Fibroblast of skin of right quadriceps (primary cell): ENCODE data around the gene AOX1.
"Not testable (repeated sequence)": the region's sequence is repeated elsewhere in the genome, so short reads cannot be mapped to it uniquely, and the experiment has no call there.

Source experiments
- DNase-seq: peaks from one replicate; pipeline ENCODE4 v3.0.0-alpha.2; 2013

Gene AOX1

DNA sequence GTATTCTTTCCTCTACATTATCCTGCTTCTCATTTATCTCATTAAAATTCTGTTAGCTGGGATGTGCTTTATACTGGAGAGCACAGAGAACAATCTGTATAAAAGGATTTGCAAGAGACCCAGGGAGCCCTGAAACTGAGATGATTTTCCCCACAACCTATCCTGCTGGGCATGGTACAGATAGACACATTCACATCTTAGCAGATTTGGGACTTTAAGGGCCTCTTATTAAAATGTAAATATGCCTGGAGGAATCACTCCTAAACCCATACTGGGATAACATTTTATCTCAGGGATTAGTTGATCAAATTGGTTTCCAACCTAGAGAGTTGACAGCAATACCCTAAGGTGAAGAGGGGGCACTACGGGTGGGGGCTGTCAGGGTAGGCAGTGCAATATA lies 45.5 kb downstream of the AOX1 start:
- no peak for DNase-seq

DNA sequence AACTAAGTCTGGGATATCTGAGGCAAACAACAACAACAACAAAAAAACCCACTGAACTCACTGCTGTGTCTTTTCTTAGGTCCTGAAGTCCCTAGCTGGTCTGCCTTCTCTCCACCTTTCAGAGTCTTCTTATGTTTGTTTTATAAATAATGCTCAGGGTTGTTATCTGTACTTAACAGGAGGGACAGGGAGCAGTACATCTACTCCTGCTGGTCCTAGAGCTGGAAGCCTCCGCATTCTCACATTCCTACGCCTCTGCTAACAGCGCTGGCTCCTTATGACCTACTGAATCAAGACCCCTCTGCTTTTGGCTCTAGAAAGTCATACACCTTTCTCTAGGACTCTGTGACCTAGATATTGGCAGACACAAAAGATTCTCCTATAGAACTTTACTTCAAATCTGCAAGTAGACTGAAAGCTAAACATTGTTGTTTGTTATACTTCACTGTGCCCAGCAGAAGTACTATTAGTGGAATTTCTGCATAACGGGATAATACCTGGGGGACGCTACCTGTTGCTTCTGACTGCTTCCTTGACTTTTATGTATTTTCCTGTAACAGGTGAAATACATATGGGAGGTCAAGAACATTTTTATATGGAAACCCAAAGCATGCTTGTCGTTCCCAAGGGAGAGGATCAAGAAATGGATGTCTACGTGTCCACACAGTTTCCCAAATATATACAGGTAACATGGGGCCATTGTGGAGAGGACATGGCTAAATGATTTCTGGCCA lies 48.6 kb downstream of the AOX1 start:
- DNase-seq, result no peak

DNA sequence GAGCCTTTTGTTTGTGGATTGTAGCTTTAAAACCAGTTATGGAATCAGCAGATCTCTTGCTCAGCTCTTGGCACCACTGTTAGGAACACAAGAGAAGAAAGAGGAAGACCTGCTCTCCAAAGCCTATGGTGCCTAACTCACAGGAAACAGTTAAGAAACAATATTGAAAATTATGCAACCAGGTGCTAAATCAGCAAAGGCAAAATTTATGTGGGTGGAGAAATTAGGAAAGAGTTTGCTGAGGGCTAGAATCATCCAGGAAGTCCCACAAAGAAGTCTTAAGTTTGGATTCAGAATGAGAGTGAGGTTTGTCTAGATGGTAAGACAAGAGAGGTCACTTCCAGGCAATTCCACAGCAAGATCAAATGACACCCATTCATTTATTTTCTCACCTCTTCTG lies 49.4 kb downstream of the AOX1 start:
- DNase-seq, result no peak

DNA sequence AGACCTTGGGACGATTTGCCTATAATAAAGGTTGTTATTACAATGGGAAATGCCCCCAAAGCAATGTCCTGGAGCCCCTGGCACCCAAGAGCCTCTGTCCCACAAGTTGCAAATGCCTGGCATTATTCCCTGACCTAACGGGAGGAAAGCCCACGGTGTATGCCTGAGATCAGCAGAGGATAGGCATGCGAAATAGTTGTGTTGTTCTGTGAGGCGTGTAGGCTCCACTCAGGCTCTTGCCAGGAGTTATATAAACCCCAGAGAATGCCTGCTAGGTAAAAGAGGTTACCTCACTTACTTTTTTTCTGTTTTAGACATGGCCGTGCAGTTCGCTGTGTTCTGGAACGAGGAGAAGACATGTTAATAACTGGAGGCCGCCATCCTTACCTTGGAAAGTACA lies 52.1 kb downstream of the AOX1 start:
- no peak for DNase-seq

DNA sequence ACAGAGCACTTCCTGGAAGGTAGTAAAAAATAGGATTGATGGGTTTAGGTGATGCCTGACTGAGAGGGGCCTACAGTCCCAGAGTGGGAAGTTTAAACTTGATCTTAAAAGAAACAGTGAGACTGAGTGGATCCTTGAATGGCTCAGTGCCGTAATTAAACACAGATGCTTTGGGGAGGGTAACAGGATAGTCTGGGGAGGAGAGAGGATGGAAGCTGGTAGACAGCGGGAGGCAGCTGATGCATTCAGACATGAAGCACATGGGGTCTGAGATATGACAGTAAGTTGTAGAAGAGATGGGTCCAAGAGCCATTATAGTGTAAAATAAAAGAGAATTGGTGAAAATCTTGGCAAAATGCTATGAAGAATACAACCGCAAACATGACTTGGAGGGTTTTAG lies 54.4 kb downstream of the AOX1 start:
- DNase-seq, result peak; percentile 49

DNA sequence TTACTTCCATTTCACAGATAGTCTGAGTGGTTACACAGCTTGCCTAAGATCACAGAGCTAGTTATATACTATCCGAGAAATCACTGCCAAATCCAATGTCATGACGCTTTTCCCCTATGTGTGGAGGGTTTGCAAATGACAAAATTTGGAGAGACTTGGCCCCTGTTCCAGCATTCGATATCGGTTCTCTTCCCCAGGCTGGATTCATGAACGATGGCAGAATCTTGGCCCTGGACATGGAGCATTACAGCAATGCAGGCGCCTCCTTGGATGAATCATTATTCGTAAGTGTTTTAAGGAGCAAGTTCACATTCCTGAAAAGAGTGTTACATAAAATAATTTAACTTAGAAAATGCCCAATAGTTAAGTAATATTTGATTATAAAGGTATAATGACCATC lies 55.1 kb downstream of the AOX1 start:
- DNase-seq, result no peak

DNA sequence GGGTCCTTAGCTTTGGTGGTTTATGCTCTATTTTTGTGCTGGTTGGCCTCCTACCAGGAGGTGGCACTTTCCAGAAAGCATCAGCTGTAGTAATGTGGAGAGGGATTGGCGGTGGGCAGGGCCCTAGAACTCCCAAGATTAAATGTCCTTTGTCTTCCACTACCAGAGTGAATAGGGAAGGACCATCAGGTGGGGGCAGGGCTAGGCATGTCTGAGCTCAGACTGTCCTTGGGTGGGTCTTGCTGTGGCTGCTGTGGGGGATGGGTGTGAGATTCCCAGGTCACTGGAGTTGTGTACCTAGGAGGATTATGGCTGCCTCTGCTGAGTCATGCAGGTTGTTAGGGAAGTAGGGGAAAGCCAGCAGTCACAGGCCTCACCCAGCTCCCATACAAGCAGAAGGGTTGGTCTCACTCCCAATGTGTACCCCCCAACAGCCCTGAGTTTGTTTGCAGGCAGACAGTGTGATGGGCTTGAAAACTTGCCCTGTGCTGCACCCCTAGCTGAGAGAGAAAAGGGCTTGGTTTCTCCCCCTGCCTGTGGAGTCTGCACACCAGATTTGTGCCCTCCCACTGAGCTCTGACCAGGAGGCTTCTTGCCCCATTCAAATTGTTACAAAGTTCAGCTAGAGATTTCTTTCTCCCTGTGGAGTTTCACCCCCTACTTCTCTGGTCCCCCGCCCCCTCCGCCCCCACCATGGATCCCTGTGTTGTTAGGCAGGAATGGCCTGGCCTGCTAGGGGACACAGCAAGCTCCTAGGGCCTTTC lies 62.9 kb downstream of the AOX1 start:
- not testable (repeated sequence) for DNase-seq

DNA sequence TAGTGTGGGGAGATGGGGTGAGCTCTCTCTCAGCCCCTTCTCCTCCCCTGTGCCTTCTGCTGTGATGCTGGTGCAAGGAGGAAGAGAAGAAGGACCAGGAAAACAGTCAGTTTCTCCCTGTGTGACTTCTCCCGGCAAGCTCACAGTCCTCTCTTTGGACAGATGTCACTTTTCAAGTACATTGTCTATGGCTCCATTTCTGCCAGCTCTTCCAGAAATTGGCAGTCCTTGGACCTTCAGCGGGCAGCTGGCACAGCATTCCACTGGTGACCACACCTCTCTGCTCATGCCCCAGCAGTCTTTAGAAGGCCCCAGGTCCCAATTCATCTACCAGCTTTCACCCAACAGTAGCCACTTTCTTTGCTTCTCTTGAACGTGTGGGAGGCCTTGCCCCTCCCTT lies 63.9 kb downstream of the AOX1 start:
- DNase-seq, result no peak

DNA sequence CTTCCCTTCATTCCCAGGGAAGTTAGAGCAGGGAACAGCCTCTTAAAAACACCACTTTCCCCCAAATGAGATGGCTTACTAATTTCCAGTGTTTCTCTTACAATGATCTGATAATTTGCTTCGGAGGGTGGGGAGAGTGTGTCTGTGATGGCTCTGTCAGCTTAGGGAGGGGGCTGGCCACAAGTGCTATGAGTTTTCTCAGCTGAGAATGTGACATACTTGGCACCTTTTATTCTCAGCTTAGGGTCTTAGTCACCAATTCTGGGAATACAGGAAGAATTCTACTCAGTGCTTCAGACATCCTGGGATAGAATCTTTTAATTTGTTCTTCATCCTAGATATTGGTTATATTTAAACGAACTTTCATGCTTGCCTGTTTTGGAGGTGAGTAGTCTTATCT lies 64.4 kb downstream of the AOX1 start:
- peak; percentile 5 for DNase-seq

DNA sequence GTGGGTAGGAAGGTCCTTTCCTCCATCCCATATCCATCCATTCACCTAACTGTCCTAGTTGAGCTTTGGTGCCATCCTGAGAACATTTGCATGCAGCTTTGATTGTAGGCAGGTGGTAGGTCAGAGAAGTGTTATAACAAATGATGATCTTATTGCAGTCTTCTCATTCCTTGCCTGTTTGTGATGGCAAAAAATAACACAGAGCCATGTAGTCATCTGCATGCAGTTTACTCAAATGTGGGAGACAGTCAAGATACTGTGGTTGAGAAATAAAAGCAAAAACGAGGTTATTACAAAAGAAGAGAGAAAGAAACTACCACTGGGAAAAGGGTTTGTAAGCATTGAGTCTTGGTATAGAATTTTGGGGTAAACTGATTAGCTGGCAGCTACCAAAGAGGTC lies 66.3 kb downstream of the AOX1 start:
- DNase-seq, result no peak

DNA sequence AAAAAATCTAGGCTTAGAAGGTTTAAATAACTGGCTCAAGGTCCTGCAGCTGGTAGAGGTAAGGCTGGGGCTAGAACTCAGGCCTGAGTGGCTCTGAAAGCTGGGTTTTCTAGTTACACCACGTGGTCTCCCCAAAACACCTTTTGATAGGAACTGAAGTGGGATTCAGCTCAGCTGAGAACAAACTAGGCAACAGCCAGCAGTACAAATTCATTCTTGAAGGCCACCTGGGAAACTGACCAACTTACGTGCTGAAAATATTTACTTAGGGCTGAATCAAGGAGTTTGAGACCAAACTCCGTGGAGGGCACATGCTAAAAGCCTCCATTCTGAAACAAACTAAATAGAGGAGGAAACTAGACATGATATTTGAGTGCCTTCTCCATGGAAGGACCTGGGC lies 67.2 kb downstream of the AOX1 start:
- no peak for DNase-seq

DNA sequence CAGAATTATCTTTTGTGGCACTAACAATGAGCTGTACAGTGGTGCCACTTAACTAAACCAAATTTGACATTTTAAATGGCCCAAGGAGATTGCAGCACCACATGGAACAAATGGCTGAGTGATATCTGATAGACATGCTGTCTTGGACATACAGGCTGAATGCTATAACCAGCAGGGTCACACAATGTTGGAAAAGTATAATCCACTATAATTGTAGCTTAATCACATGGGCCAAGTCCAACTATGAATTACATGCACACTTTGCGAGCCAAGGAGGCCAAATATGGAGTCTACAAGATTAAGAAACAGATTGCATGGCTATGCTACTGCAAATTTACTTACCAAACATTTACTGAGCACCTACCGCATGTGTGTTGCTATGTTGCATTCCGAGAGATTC lies 69.0 kb downstream of the AOX1 start:
- DNase-seq, result no peak

DNA sequence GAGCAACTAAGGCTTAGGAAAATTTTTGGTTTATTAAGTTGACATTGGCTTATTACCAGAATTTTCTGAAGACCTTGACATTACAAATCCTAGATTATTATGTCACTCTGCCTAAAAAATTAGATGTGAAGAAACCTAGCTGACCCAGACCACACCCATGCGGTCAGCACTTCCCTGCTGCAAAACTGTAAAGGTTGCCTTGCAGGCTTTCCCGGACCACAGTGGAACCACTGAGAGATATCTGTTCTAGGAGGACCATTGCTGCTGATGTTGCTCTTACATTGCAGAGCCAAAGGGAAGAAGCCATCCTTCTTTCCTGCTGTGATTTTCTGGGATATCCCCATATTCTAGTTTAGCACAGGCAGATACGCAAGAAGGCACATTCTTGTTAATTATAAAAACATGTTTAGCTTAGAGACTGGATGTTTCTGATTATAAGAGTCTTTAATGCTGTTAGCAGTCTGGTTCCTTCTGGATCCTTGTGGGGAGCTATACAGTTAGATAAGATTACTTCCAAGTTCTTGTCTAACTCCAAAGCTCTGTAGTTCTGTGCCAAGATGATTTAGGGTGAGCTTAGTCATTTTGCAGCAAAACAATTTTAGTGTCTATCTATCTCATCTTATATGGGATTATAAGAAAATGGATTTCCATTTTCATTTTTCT lies 70.2 kb downstream of the AOX1 start:
- peak; percentile 55 for DNase-seq

DNA sequence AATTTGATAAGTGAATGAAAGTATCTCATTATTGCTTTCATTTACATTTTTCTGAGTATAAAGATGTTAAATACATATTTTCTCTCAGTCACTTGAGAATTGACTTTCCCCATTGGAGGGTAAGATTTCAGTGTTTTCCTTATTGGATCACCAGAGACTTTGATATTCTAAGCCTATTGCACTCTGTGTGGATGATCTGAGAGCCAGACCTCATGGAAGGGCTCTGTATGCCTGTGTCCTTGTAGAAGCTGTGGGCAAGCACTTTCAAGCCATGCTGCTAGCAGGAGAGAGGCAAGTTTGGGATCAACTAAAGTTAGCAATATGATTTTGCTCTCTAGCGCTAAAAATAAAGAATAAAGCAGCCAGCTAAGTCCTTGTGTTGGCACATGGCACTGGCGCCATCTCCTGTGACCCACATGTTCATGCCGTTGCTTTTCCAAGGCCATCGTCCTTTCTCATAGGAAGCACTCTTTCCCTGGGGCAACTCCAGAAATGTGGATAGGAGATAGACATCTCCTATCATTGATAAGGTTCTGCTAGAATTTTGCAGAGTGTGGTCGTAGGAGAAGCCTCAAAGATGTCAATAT lies 72.6 kb downstream of the AOX1 start:
- peak; percentile 13 for DNase-seq

DNA sequence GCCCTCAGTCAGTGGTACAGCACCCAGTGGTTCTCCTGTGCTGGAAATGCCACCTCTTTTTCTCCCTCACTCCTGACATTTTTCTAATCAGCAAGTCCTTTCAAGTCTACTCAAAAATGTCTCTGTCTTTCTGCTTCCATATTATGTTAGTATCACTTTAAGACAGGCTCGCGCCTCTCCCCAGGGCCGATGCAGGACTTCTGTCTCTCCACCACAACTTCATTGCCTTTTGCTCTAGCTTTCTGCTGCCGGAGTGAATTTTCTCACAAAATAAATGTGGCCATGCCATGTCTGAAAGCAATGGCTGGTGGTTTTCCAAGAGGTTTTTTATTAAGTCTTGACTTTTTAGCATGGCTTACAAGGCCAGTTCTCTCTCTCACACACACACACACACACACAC lies 73.6 kb downstream of the AOX1 start:
- no peak for DNase-seq

DNA sequence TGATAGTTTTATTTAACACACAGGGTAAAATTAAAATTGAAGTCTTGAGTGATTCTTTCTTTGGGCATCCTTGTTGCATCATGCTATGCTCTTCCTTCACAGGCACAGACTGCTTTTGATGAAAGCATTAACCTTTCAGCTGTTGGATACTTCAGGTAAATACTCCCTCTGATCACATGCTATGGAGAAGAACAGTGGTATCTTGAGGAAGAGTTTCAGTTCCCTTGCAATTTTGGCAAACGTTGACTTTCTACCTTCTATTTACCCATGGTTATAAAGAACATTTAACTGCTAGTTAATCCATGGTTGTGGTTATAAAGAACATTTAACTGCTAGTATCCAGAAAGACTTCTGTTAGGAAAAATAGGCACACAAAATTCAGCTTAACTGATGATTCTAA lies 75.7 kb downstream of the AOX1 start:
- DNase-seq, result no peak

DNA sequence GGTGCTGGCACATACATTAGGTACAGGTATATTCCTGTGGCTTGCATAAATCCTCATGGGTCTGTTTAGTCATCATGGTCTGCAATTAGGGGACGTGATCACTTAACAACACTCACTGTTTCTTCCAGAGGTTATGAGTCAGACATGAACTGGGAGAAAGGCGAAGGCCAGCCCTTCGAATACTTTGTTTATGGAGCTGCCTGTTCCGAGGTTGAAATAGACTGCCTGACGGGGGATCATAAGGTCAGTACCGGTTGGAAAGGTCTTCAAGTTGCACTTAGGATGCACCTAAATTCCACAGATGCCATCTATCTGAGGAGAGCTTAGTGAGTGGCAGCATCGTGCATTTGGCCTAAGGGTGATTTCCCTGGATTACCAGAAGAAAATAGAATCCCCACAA lies 76.9 kb downstream of the AOX1 start:
- peak; percentile 67 for DNase-seq

DNA sequence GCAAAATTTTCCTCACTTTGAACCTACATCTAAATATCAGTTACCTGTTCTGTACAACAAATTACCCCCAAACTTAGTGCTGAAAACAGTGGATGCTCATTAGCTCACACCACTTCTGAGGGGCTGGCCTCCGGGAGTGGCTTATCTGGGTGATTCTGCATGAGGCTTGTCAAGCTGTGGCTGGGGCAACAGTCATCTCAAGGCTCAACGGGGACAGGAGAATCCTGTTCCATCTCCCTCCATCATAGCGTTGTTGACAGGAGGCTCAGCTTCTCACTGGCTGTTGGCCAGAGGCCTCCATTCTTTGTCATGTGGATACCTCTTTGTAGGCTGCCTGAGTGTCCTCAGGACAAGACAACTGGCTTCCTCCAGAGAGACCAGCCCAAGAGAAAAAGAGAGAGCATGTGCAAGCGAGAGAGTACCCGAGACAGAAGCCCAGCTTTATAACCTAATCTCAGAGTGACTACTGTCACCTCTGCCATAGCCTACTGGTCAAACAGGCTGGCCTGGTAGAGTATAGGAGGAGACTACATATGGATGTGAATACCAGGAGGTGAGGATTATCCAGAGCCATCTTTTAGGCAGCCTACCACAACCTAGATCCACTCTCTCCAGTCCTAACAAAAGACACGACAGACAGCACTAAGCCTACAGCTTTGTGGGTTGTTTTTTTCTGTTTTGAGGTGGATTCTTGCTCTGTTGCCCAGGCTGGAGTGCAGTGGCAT lies 79.1 kb downstream of the AOX1 start:
- no peak for DNase-seq

DNA sequence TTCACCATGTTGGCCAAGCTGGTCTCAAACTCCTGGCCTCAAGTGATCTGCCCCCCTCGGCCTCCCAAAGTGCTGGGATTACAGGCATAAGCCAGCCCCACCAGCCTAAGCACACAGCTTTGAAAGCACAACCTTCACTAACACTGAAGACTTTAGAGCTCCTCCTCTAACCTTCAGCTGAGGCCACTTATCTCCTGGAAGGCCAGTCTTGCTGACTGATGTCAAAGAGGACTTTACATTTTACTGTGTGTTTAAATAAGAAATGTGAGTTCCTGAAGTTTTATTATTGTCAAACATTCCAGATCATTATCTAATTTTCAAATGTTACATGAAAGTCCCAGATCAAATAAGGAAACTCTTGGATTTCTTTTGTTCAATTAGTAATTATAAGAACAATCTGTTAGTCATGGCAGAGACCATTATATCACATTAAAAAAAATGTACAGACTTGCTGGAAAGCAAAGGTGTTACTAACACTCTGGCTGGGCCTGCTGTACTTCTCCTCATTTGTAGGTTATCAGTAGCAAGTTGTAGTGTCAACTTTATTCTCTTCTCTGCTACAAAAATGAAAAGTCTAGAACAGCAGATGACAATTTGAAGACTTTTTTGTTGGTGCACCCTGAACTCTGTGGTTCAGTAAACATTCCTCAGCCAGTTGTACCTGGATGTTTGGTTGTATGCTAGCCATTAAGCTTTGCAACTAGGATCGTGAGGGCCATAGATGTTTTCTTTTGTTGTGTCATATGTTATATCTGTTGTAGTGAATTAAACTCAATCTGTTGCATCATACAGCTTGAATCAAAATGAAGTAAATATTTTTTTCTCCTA lies 80.0 kb downstream of the AOX1 start:
- DNase-seq, result no peak

DNA sequence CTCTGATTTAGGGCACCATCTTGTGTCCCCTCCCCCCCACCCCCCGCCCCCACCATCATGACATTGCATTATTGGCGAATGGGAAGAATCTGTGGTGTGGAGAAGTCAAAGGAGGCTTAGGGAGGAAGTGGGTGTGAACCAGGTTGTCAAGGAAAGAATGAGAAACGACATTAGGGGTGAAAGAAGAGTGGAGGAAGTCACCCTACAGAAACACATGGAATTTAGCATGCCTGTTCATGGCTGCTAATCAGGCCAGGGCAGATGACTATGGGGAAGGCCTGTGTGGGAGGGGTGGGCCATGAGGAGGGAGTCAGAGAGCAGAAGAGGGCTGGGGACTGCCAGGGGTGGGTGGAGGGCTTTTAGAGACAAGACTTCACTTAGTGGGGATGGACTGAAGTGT lies 81.6 kb downstream of the AOX1 start:
- no peak for DNase-seq

DNA sequence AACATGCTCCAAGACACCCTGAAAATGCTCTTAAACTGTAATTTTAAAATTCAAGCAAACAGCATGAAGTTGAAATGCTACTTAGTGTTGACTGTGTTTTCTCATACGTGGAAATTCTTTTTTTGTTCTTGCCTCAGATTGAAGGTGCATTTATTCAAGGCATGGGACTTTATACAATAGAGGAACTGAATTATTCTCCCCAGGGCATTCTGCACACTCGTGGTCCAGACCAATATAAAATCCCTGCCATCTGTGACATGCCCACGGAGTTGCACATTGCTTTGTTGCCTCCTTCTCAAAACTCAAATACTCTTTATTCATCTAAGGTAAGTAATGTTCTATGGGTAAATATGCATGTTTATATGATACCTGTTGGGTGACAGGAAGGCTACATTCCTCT lies 82.7 kb downstream of the AOX1 start:
- no peak for DNase-seq

DNA sequence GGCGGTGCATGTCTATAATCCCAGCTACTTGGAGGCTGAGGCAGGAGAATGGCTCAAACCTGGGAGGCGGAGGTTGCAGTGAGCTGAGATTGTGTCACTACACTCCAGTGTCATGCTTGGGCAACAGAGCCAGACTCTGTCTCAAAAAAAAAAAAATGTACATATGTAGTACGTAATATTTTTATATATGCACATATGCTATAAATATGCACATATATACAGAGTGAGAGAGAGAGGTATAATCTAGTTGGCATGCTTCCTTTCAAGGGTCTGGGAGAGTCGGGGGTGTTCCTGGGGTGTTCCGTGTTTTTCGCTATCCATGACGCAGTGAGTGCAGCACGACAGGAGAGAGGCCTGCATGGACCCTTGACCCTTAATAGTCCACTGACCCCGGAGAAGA lies 83.5 kb downstream of the AOX1 start:
- no peak for DNase-seq
